C4-2B (cell line): ENCODE results near the gene EMILIN1.

ENCODE experiments used
- H3K27ac ChIP-seq: fragments of 450-650 bp; 2 replicates; pipeline ENCODE4 v1.5.1; 2017
- CTCF ChIP-seq: fragments of 450-650 bp; conservative IDR thresholded peaks from 2 replicates; pipeline ENCODE4 v1.5.1; 2017; ENCODE audit warnings: mild to moderate bottlenecking
- ZFX ChIP-seq: fragments of 450-650 bp; IDR thresholded peaks from 2 replicates; pipeline ENCODE4 v1.6.1; 2017

The EMILIN1 gene

GRCh38 chr2:27133195-27133875 is 54.9 kb downstream of the EMILIN1 start:
- no peak for TF ChIP-seq ZFX
- no peak for TF ChIP-seq CTCF
- H3K27ac ChIP-seq: peak overlapping the region; percentile 86

GRCh38 chr2:27133905-27134780 is 55.7 kb downstream of the EMILIN1 start, which contains the start of gene PREB:
PREB (minus strand) TSS chr2:27134636; CDS start chr2:27134421, 215 bp downstream.
- peak within 1 kb of the TSS; percentile 86 for H3K27ac ChIP-seq

GRCh38 chr2:27134781-27135477 is 56.5 kb downstream of the EMILIN1 start:
- H3K27ac ChIP-seq: peak overlapping the region; percentile 86
- no peak for TF ChIP-seq CTCF
- TF ChIP-seq ZFX: no peak

More at GRCh38 chr2:27133905-27134780, 55.7 kb downstream of the EMILIN1 start, which contains the start of gene PREB:
- TF ChIP-seq CTCF (no peak), ZFX (no peak; the same call in 1 of the 2 replicates)

DNA sequence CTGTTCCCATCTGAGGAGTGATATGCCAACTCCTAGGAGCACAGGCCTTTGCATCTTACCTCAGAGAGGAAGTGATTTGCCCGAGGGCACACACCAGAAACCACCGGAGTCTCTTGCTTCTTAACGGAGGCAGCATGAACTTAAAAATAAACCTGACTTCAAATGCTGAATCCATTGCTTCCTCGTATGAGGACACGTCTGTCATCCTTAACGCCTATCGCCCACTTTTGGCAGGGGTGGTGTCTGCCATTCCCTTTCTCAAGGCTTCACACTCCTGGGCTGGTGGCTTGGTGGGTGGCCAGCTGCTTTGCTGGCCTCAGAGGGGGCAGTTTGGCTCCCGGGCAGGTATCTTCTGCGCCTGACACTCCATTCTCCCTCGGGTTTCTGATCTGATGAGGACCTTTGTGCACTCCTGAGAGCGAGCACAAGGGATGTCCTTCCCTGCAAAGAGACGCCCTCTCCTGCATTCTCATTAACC is 57.1 kb downstream of the EMILIN1 start:
- peak overlapping the region; percentile 86; the same call in 1 of the 2 replicates for H3K27ac ChIP-seq
- no peak for TF ChIP-seq ZFX
- no peak for TF ChIP-seq CTCF
